Activated CD8-positive, alpha-beta memory T cell treated with anti-CD3 and anti-CD28 coated beads, Interleukin-2, amount 50 U/mL, for 24 hours (primary cell): ENCODE measurements around the gene TGFA.

ENCODE experiments used
- DNase-seq: peaks from one replicate; pipeline ENCODE4 v3.0.0-alpha.2; 2020; ENCODE audit errors: extremely low read depth

The TGFA gene

GRCh38 chr2:70523996-70524965 lies 29.3 kb downstream of the TGFA start:
- no peak for DNase-seq

- no peak for DNase-seq
Measured at GRCh38 chr2:70523672-70523995, 30.0 kb downstream of the TGFA start.

- DNase-seq = no peak
Measured at GRCh38 chr2:70522627-70523026, 31.0 kb downstream of the TGFA start.

- no peak for DNase-seq
Measured at GRCh38 chr2:70520825-70521224, 32.8 kb downstream of the TGFA start.

- no peak for DNase-seq
Measured at GRCh38 chr2:70519453-70519852, 34.2 kb downstream of the TGFA start.

GRCh38 chr2:70518557-70518956 lies 35.1 kb downstream of the TGFA start:
- DNase-seq = no peak

GRCh38 chr2:70517804-70518203 lies 35.8 kb downstream of the TGFA start:
- no peak for DNase-seq

- no peak for DNase-seq
Measured at GRCh38 chr2:70516596-70516995, 37.0 kb downstream of the TGFA start.

GRCh38 chr2:70515938-70516337 lies 37.7 kb downstream of the TGFA start:
- DNase-seq = no peak

GRCh38 chr2:70514612-70515055 lies 39.0 kb downstream of the TGFA start:
- no peak for DNase-seq

GRCh38 chr2:70513738-70514137 lies 39.9 kb downstream of the TGFA start:
- no peak for DNase-seq

- no peak for DNase-seq
Measured at GRCh38 chr2:70511971-70512729, 41.5 kb downstream of the TGFA start.

GRCh38 chr2:70510313-70510712 lies 43.3 kb downstream of the TGFA start:
- no peak for DNase-seq

GRCh38 chr2:70509565-70509964 lies 44.1 kb downstream of the TGFA start:
- no peak for DNase-seq

GRCh38 chr2:70508711-70509462 lies 44.7 kb downstream of the TGFA start:
- DNase-seq = no peak

GRCh38 chr2:70505613-70506391 lies 47.8 kb downstream of the TGFA start:
- DNase-seq = no peak

- no peak for DNase-seq
Measured at GRCh38 chr2:70504750-70505149, 48.9 kb downstream of the TGFA start.

GRCh38 chr2:70503896-70504295 lies 49.7 kb downstream of the TGFA start:
- DNase-seq = no peak

- no peak for DNase-seq
Measured at GRCh38 chr2:70501728-70502127, 51.9 kb downstream of the TGFA start.

- DNase-seq = no peak
Measured at GRCh38 chr2:70501215-70501614, 52.4 kb downstream of the TGFA start.

- DNase-seq = no peak
Measured at GRCh38 chr2:70499253-70499652, 54.4 kb downstream of the TGFA start.
